Choroid plexus epithelial cell (primary cell): ENCODE measurements around the gene EXOC4.

ENCODE experiments used
- DNase-seq: peaks from one replicate; pipeline ENCODE4 v3.0.0-alpha.2; 2010; ENCODE audit warnings: low read depth
- H3K4me3 ChIP-seq: 2 replicates; pipeline ENCODE4 v1.5.1; 2011; ENCODE audit warnings: low read depth, mild to moderate bottlenecking, control low read depth, low read length, moderate library complexity
- TF ChIP-seq, protein P1 (sequence below): conservative IDR thresholded peaks from 2 replicates; pipeline ENCODE4 v1.5.1; 2011; ENCODE audit warnings: low read depth, mild to moderate bottlenecking, control low read depth, inconsistent platforms, low read length, moderate library complexity

The EXOC4 gene

DNA sequence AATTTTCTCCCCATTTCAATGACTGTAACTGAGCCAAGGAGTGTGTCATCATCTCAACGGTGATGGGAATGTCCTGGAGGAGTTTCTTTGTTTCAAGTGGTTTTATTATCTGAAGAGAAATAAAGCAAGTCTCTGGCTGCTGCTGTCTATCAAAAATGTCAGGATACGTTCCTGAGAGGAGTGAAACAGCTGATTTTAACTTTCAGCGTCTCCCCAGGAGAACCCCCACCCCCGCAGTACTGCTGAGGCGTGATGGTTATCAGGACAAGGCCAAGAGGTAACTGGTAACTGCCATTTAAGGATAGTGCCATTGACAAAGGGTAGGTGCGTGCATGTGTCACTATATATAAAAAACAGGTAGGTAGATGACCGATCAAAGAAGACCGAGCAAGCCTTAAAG is 803.9 kb downstream of the EXOC4 start:
- no peak overlapping the region for H3K4me3 ChIP-seq
- DNase-seq, result no peak
- TF ChIP-seq, protein P1, sequence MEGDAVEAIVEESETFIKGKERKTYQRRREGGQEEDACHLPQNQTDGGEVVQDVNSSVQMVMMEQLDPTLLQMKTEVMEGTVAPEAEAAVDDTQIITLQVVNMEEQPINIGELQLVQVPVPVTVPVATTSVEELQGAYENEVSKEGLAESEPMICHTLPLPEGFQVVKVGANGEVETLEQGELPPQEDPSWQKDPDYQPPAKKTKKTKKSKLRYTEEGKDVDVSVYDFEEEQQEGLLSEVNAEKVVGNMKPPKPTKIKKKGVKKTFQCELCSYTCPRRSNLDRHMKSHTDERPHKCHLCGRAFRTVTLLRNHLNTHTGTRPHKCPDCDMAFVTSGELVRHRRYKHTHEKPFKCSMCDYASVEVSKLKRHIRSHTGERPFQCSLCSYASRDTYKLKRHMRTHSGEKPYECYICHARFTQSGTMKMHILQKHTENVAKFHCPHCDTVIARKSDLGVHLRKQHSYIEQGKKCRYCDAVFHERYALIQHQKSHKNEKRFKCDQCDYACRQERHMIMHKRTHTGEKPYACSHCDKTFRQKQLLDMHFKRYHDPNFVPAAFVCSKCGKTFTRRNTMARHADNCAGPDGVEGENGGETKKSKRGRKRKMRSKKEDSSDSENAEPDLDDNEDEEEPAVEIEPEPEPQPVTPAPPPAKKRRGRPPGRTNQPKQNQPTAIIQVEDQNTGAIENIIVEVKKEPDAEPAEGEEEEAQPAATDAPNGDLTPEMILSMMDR, result no peak

DNA sequence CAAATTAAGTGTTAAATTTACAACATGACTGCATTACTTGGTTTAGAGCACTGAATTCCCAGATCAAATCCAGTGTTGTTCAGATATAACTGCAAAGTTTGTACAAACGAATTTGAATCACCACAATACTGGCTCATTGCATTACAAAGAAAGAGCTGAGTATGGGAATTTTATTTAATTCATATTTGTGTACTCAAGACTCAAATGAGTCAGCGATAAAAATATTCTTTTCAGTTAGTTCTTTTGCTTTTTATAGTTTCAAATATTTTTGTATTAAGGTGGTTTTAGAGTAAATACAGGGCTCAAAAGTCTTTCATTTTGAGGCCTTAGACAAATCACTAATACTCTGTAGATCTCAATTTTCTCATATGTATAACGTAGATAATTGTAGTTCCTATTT is 805.6 kb downstream of the EXOC4 start:
- H3K4me3 ChIP-seq, result no peak overlapping the region
- DNase-seq, result no peak
- TF ChIP-seq, protein P1, result no peak

DNA sequence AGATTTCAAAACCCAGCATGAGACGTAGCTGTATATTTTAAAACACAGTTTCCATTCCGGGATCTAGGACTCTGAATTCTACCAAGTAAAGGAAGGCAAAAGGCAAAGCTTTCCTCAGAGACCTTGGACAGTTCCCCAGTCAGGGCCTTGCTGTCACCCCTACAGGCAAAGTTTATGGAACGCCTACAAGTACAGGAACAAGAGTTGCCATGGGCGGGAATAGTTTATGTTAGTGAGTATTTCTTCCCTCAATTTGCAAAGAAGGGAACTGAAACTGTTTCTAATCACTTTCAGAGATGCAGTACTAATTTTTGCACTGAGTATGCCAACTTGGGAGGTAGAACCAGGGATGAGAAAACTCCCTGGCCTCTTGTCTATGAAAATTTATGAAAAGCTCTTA is 806.1 kb downstream of the EXOC4 start:
- H3K4me3 ChIP-seq, result no peak overlapping the region
- TF ChIP-seq, protein P1, result no peak
- peak; percentile 18 for DNase-seq

DNA sequence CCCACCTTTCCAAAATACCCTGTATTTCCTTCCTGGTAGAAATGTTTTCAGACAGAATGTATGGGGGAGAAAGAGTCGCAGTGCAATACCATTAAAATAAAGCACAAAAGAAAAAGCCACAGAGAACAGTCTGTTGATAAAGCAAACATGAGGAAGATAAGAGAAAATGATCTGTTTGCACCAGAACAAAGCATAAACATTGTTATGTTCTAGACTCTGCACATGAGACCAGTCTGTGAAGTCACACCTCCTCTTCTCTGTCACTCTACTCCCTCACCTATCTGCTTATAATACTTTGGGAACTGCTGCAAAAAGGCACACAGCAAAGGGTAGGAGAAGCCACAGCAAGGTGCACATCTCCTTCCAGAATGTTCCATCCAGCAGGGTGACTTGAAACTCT is 807.0 kb downstream of the EXOC4 start:
- no peak for DNase-seq
- TF ChIP-seq, protein P1, result no peak
- H3K4me3 ChIP-seq, result no peak overlapping the region

DNA sequence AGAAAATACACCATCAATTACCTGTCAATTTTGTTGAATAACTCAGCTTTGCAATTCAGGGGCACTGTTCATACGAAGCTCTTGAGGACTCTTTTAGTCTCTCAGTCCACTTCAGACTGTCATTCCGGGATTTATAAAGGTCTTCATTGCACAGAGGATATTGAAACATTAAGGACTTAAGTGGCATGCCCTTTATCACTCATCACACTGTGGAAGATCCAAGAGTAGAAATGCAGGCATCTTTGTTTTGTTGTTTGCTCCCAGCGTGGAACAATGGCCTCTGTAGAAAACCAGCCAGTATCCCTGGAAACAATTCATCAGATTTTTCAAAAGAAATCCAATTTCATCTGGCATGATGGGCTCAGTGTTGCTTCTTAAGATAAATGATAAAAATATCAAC is 808.0 kb downstream of the EXOC4 start:
- TF ChIP-seq, protein P1, result no peak
- no peak for DNase-seq

DNA sequence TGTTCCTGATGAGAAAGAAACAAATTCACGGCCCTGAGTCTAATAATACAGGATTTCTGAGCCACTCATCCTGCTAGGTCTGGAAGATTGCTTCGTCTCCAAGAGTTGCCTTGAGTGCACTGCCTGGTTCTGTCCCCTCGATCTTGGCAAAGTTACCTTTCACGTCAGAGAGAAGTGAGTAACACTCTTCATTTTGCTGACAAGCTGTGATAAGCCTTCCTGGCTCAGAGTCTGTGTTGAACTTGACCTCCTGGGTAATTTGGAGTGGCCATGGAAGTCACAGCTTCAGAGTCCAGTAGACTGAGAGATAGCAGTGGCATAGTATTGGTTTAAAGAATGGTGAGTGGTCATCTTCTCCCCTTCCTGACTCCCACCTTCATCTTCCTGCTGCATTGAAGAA is 809.6 kb downstream of the EXOC4 start:
- DNase-seq, result no peak
- H3K4me3 ChIP-seq, result no peak overlapping the region
- TF ChIP-seq, protein P1, result no peak

More for the DNA sequence above, 808.0 kb downstream of the EXOC4 start:
- H3K4me3 ChIP-seq, result no peak overlapping the region

DNA sequence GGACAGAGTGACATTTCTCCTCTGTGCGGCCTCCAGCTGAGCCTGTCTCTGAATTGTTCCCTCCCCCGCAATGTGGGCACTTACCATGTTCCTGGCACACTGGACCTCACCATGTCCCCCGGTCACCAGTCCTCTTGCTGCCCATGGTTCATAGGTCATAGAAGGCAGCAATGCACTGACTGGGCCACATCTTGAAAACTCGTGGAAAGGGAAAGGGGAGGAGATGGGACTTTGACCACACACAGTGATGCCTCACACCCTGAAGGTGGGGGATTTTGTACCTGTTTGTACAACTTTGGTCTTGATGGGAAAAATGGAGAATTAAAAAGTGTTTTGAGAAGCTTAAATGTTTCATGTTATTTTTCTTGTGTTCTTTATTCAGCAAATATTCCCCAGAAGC is 812.5 kb downstream of the EXOC4 start:
- TF ChIP-seq, protein P1, result no peak
- no peak overlapping the region for H3K4me3 ChIP-seq
- DNase-seq, result no peak
